CD4-positive, alpha-beta T cell (primary cell): ENCODE measurements around the gene DNAH11. TPM values are rescaled to one million over a fixed set of nuclear protein-coding genes. Genes with fewer than 3 reads are reported as not detected.

Source experiments
- ATAC-seq: fragments of 200-7000 bp; cut with Tn5 transposase; one replicate; pipeline ENCODE4 v1.10.0; 2022; ENCODE audit warnings: mild to moderate bottlenecking; ENCODE audit not compliant: poor library complexity
- CTCF ChIA-PET: fragments of 350-600 bp; sonication (Branson Sonifier 250); formaldehyde crosslinking; loops from one replicate; lab custom pipeline; 2021; ENCODE audit warnings: antibody characterized with exemption, inconsistent platforms; lab: Charles Lee
- POLR2A ChIA-PET: fragments of 350-600 bp; sonication (Branson Sonifier 250); formaldehyde crosslinking; loops from one replicate; lab custom pipeline; 2021; ENCODE audit warnings: antibody characterized with exemption, inconsistent platforms; lab: Charles Lee
- DNase-seq, 14 experiments: peaks; one replicate each; pipeline ENCODE4 v3.0.0-alpha.2; 2013 to 2020; ENCODE audit warnings: mixed read lengths in 2 of 14
- H3K27ac ChIP-seq, 2 donors: one replicate each; pipeline versions ENCODE4 v1.5.1 to v1.7.0; 2013; ENCODE audit warnings: low read length in 2 of 2, low read depth in 1 of 2, mild to moderate bottlenecking in 1 of 2
- H3K27me3 ChIP-seq, 2 experiments: 1 replicate in 1 of 2; 2 replicates in 1 of 2; pipeline versions ENCODE4 v1.6.1 to v1.7.0; 2013; ENCODE audit warnings: low read length in 2 of 2, control low read depth in 1 of 2, mild to moderate bottlenecking in 1 of 2, moderate library complexity in 1 of 2; ENCODE audit not compliant: insufficient read depth in 2 of 2, control insufficient read depth in 1 of 2
- H3K36me3 ChIP-seq: one replicate; pipeline ENCODE4 v1.6.1; 2013; ENCODE audit warnings: low read length, control low read depth; ENCODE audit not compliant: insufficient read depth
- H3K4me1 ChIP-seq: one replicate; pipeline ENCODE4 v1.6.1; 2013; ENCODE audit warnings: low read length, control low read depth; ENCODE audit not compliant: insufficient read depth
- H3K4me3 ChIP-seq: one replicate; pipeline ENCODE4 v1.5.1; 2013; ENCODE audit warnings: mild to moderate bottlenecking, low read length, moderate library complexity
- H3K9me3 ChIP-seq, 2 experiments: 1 replicate in 1 of 2; 2 replicates in 1 of 2; pipeline versions ENCODE4 v1.6.1 to v1.7.0; 2013; ENCODE audit warnings: low read length in 2 of 2, mild to moderate bottlenecking in 2 of 2, control low read depth in 1 of 2, moderate library complexity in 1 of 2; ENCODE audit not compliant: control insufficient read depth in 1 of 2, insufficient read depth in 1 of 2
- H3K27ac Mint-ChIP-seq: one replicate; pipeline ENCODE4 v1.8.0; 2020; ENCODE audit warnings: mixed read lengths
- H3K27me3 Mint-ChIP-seq: one replicate; pipeline ENCODE4 v1.8.0; 2021; ENCODE audit warnings: mixed read lengths
- H3K36me3 Mint-ChIP-seq: one replicate; pipeline ENCODE4 v1.8.0; 2021; ENCODE audit warnings: low read depth, mixed read lengths
- H3K4me1 Mint-ChIP-seq: one replicate; pipeline ENCODE4 v1.8.0; 2021; ENCODE audit warnings: low read depth, mixed read lengths
- H3K4me3 Mint-ChIP-seq: one replicate; pipeline ENCODE4 v1.8.0; 2020; ENCODE audit warnings: mild to moderate bottlenecking, mixed read lengths
- H3K9me3 Mint-ChIP-seq: one replicate; pipeline ENCODE4 v1.8.0; 2020; ENCODE audit warnings: mixed read lengths
- intact Hi-C, 2 experiments: fragments of 100-400 bp; cut with DNase I in 1 of 2; cut with micrococcal nuclease in 1 of 2; formaldehyde crosslinking; loops; one replicate each; pipeline versions ENCODE4 v1.15.1 to v1.9.0; 2023 to 2025; cut with DNase I, micrococcal nuclease
- total RNA-seq, 174 experiments: library from RNA in 2 of 174; stranded (reverse) in 2 of 174; gene quantifications; one replicate each; pipeline ENCODE4 v1.2.3 and lab custom pipeline; 2021 to 2026
- TF ChIP-seq, protein P1 (sequence below): fragments of 200-600 bp; IDR thresholded peaks from one replicate; pipeline ENCODE4 v1.8.0; 2022; ENCODE audit warnings: antibody characterized with exemption, mild to moderate bottlenecking

DNAH11 gene
- total RNA-seq, 2 experiments from 2014 or later, result 0.11 TPM; not detected in 1

DNA sequence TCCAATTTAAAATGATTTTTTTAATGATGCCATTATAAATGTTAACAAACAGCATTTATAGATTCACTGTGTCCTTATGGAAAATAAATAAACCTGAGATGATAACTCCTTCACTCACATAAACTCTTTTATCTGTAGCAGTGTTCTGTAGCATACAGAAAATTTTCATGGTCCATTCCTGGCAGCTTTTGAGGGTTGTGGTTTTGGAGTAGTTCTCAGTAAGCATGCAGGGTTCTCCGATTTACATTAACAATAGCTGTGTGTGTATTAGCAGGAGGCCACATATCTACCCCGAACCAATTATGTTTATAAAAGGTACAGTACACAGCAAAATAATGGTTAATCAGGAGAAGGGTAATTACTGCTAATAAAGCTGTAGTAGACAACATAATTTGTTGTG, 240.2 kb downstream of the DNAH11 start:
- DNase-seq (no peak), ATAC-seq (no peak)
- Mint-ChIP-seq H3K36me3 (no peaks in the 10 kb centered on the region), H3K27me3 (no peaks in the 10 kb centered on the region), H3K27ac (no peak overlapping the region), H3K4me1 (no peaks in the 10 kb centered on the region), H3K4me3 (no peak overlapping the region), H3K9me3 (no peaks in the 10 kb centered on the region)
- Histone ChIP-seq H3K4me3 (no peak overlapping the region), H3K27ac (no peak overlapping the region), H3K4me1 (no peaks in the 10 kb centered on the region), H3K36me3 (no peaks in the 10 kb centered on the region), H3K27me3 (no peaks in the 10 kb centered on the region), H3K9me3 (no peaks in the 10 kb centered on the region)
- POLR2A ChIA-PET, result no interaction called here
- CTCF ChIA-PET, result no interaction called here
- intact Hi-C loops, result no loop called here
- TF ChIP-seq, protein P1, sequence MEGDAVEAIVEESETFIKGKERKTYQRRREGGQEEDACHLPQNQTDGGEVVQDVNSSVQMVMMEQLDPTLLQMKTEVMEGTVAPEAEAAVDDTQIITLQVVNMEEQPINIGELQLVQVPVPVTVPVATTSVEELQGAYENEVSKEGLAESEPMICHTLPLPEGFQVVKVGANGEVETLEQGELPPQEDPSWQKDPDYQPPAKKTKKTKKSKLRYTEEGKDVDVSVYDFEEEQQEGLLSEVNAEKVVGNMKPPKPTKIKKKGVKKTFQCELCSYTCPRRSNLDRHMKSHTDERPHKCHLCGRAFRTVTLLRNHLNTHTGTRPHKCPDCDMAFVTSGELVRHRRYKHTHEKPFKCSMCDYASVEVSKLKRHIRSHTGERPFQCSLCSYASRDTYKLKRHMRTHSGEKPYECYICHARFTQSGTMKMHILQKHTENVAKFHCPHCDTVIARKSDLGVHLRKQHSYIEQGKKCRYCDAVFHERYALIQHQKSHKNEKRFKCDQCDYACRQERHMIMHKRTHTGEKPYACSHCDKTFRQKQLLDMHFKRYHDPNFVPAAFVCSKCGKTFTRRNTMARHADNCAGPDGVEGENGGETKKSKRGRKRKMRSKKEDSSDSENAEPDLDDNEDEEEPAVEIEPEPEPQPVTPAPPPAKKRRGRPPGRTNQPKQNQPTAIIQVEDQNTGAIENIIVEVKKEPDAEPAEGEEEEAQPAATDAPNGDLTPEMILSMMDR, result no peak

DNA sequence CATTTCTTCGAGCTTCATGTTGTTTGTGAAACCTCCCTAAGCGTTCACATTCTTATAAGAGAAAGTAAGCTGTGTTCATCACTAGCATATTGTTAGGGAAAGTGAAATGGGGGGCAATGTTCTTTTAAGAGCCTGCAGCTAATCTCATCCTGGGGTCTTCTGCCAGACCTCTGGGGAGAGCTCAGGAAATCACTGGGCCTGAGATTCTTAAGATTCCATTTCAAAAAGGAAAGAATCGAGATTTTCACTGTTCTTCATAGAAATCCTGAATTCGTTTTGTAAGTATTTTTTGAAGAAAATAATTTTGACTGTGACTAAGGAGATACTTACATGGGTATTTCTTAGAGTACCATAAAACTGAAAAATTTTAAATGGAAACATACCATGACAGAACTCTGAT, 242.2 kb downstream of the DNAH11 start:
- ChIA-PET POLR2A (no interaction called here), CTCF (no interaction called here)
- Histone ChIP-seq H3K27ac (no peak overlapping the region), H3K4me1 (no peaks in the 10 kb centered on the region), H3K4me3 (no peak overlapping the region), H3K27me3 (no peaks in the 10 kb centered on the region), H3K36me3 (no peaks in the 10 kb centered on the region), H3K9me3 (peaks cover 0 to under 1% of the 10 kb centered on the region in 2 experiments)
- Mint-ChIP-seq H3K27me3 (no peaks in the 10 kb centered on the region), H3K4me1 (no peaks in the 10 kb centered on the region), H3K27ac (no peak overlapping the region), H3K9me3 (no peaks in the 10 kb centered on the region), H3K36me3 (no peaks in the 10 kb centered on the region), H3K4me3 (no peak overlapping the region)
- TF ChIP-seq, protein P1, result no peak
- ATAC-seq, result no peak
- DNase-seq, result no peak
- intact Hi-C loops, result no loop called here

DNA sequence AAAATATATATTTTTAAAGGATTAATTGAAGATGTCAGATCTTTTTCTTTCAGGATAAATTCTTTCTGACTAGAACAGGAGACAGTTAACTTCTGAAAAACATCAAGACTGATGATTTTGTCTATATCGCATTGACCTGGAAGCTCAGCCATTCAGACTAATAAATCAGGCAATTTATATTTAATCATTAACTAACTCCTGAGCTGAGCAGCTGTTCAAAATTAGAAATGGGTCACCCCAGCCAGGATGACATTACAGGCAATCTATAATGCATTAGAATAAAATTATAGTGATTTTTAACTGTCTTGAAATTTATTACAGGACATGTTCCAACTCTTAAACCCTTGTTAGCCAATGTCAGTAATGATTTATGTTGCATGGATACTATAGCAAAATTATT, 263.0 kb downstream of the DNAH11 start:
- Mint-ChIP-seq H3K4me3 (no peak overlapping the region), H3K9me3 (no peaks in the 10 kb centered on the region), H3K27me3 (no peaks in the 10 kb centered on the region), H3K36me3 (no peaks in the 10 kb centered on the region), H3K27ac (no peak overlapping the region), H3K4me1 (no peaks in the 10 kb centered on the region)
- H3K4me3 ChIP-seq, result no peak overlapping the region
- no peaks in the 10 kb centered on the region for H3K27me3 ChIP-seq
- POLR2A ChIA-PET, result no interaction called here
- H3K36me3 ChIP-seq, result no peaks in the 10 kb centered on the region
- no peak for DNase-seq
- no peak overlapping the region for H3K27ac ChIP-seq
- no peaks in the 10 kb centered on the region for H3K4me1 ChIP-seq
- ATAC-seq, result no peak
- no peaks in the 10 kb centered on the region for H3K9me3 ChIP-seq
- TF ChIP-seq, protein P1, result no peak
- intact Hi-C loops, result no loop called here
- CTCF ChIA-PET, result no interaction called here
